A673 (cell line): Measurements from ENCODE around the gene TMEM163. TPM values are rescaled to one million over a fixed set of nuclear protein-coding genes. Genes with fewer than 3 reads are reported as not detected.

Source experiments
- BruUV-seq: library from RNA; stranded (reverse); fragments of 400-500 nt; replicated peaks from 2 replicates; lab custom pipeline; 2021; lab: Mats Ljungman, UMichigan
- CTCF ChIA-PET: fragments of 300-600 bp; sonication (Branson Sonifier 250); formaldehyde crosslinking; loops from one replicate; lab custom pipeline; 2022; ENCODE audit warnings: antibody characterized with exemption; lab: Charles Lee
- POLR2A ChIA-PET: fragments of 300-600 bp; sonication (Branson Sonifier 250); formaldehyde crosslinking; loops from one replicate; lab custom pipeline; 2022; ENCODE audit warnings: antibody characterized with exemption; ENCODE audit not compliant: low non-redundant PET; lab: Charles Lee
- DNase-seq: peaks from one replicate; pipeline ENCODE4 v3.0.0-alpha.2; 2015; ENCODE audit warnings: low spot score
- H3K27ac ChIP-seq: fragments of 200-600 bp; sonication (generic); 2 replicates; pipeline ENCODE4 v1.5.1; 2016; ENCODE audit warnings: mixed run types, low read depth, mild to moderate bottlenecking, mixed read lengths, antibody characterized with exemption, low read length; ENCODE audit not compliant: poor library complexity, severe bottlenecking
- H3K27me3 ChIP-seq: fragments of 200-600 bp; sonication (generic); replicated peaks from 2 replicates; pipeline ENCODE4 v1.6.1; 2017; ENCODE audit warnings: mixed run types, low read depth, mild to moderate bottlenecking, mixed read lengths, antibody characterized with exemption, low read length; ENCODE audit not compliant: insufficient read depth, poor library complexity
- H3K36me3 ChIP-seq: fragments of 200-600 bp; sonication (generic); 2 replicates; pipeline ENCODE4 v1.6.1; 2016; ENCODE audit warnings: mixed run types, mild to moderate bottlenecking, mixed read lengths, antibody characterized with exemption, low read length; ENCODE audit not compliant: insufficient read depth, poor library complexity, severe bottlenecking
- H3K4me1 ChIP-seq: fragments of 200-600 bp; sonication (generic); 2 replicates; pipeline ENCODE4 v1.6.1; 2017; ENCODE audit warnings: mixed run types, mild to moderate bottlenecking, mixed read lengths, antibody characterized with exemption, low read length; ENCODE audit not compliant: insufficient read depth, poor library complexity, severe bottlenecking
- H3K4me3 ChIP-seq: fragments of 200-600 bp; sonication (generic); 2 replicates; pipeline ENCODE4 v1.5.1; 2016; ENCODE audit warnings: low read depth, mixed run types, mild to moderate bottlenecking, mixed read lengths, low read length; ENCODE audit not compliant: poor library complexity, severe bottlenecking
- H3K9me3 ChIP-seq: fragments of 200-600 bp; sonication (generic); 2 replicates; pipeline ENCODE4 v1.6.1; 2016; ENCODE audit warnings: mixed run types, low read depth, mild to moderate bottlenecking, mixed read lengths, antibody characterized with exemption, low read length; ENCODE audit not compliant: poor library complexity, severe bottlenecking
- EZH2 ChIP-seq: fragments of 200-600 bp; sonication (generic); IDR thresholded peaks from 2 replicates; pipeline ENCODE4 v1.6.1; 2017; ENCODE audit warnings: borderline replicate concordance, low read depth, mild to moderate bottlenecking, mixed read lengths, antibody characterized with exemption, low read length; ENCODE audit not compliant: poor library complexity, severe bottlenecking
- intact Hi-C: fragments of 100-400 bp; cut with micrococcal nuclease; formaldehyde crosslinking; loops from one replicate; pipeline ENCODE4 v1.10.0; 2022; ENCODE audit not compliant: unreplicated experiment
- total RNA-seq: library from RNA; stranded (reverse); gene quantifications from 2 replicates; pipeline ENCODE4 v1.2.3, GENCODE V29; 2021
- TF ChIP-seq, protein P1 (sequence below): fragments of 300-800, 200-600 bp; sonication (generic); conservative IDR thresholded peaks from 2 replicates; pipeline ENCODE4 v1.5.1; 2017; ENCODE audit warnings: low read depth, mild to moderate bottlenecking, antibody characterized with exemption, low read length, moderate library complexity, mixed read lengths

TMEM163 gene
- total RNA-seq, 1 experiment from 2014 or later, result not detected

DNA sequence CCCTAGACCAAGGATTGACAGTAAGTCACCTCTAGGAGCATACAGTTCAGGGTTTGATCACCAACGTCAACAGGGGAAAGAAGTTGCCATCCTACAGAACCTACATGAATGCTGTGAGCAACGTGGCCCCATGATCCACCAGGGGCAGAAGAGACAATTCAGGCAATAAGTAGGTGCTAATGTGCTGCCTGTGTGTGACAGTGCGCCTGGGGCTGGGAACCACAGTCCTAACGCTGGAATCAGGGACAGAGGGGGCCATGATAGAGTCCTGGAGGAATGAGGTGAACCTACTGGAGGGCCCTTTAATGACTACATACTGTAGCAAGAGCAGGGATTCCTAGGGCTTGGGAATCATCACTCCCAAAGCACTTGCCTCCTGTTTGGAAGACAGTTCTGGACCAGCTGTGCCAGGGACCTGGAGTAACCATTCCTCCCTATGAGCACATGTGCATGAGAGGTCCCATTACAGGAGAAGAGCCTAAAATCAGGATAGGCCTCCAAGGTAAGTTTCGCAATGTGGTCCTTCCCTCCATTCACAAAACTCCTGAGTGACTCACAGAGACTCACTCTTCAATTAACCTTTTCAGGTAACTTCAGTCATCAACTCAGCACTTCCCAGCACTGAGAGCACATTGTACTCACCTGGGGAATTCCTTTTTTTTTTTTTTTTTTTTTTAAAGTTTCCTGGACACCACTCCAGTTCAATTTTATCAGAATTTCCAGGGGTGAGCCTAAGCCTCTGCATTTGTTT, 214.0 kb downstream of the TMEM163 start:
- BruUV-seq, result no TSS peak
- H3K36me3 ChIP-seq, result no peaks in the 10 kb centered on the region
- H3K27me3 ChIP-seq, result peaks cover 16% of the 10 kb centered on the region
- DNase-seq, result no peak
- no peak overlapping the region for H3K4me3 ChIP-seq
- TF ChIP-seq, protein P1, sequence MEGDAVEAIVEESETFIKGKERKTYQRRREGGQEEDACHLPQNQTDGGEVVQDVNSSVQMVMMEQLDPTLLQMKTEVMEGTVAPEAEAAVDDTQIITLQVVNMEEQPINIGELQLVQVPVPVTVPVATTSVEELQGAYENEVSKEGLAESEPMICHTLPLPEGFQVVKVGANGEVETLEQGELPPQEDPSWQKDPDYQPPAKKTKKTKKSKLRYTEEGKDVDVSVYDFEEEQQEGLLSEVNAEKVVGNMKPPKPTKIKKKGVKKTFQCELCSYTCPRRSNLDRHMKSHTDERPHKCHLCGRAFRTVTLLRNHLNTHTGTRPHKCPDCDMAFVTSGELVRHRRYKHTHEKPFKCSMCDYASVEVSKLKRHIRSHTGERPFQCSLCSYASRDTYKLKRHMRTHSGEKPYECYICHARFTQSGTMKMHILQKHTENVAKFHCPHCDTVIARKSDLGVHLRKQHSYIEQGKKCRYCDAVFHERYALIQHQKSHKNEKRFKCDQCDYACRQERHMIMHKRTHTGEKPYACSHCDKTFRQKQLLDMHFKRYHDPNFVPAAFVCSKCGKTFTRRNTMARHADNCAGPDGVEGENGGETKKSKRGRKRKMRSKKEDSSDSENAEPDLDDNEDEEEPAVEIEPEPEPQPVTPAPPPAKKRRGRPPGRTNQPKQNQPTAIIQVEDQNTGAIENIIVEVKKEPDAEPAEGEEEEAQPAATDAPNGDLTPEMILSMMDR, result no peak
- TF ChIP-seq EZH2, result no peak
- no peaks in the 10 kb centered on the region for H3K9me3 ChIP-seq
- no peaks in the 10 kb centered on the region for H3K4me1 ChIP-seq
- intact Hi-C loops, result no loop called here
- POLR2A ChIA-PET, result no interaction called here
- CTCF ChIA-PET, result no interaction called here
- H3K27ac ChIP-seq, result no peak overlapping the region

DNA sequence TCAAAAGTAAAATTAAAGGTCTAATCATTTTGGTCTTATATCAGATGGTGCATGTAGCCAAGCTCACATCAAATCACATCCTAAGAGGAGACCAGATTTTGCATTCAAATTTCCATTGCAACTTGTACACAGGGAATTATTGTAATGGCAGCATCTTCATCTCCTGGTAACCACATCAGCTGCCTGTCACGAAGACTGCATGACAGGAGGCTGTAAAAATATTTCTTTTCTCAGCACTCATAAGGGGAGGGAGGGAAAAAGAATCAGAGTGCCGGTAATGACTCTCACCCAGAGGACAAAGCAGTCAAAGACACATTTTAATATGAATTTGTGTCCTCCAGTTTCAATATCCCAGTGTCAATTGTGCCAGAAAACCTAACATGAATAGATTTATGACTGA, 216.7 kb downstream of the TMEM163 start:
- Histone ChIP-seq H3K36me3 (no peaks in the 10 kb centered on the region), H3K4me1 (no peaks in the 10 kb centered on the region), H3K27ac (no peak overlapping the region), H3K9me3 (no peaks in the 10 kb centered on the region), H3K27me3 (peaks cover 11% of the 10 kb centered on the region), H3K4me3 (no peak overlapping the region)
- DNase-seq, result no peak
- ChIA-PET CTCF (no interaction called here), POLR2A (no interaction called here)
- intact Hi-C loops, result no loop called here
- TF ChIP-seq, protein P1, result no peak
- no peak for TF ChIP-seq EZH2
- BruUV-seq, result no TSS peak

DNA sequence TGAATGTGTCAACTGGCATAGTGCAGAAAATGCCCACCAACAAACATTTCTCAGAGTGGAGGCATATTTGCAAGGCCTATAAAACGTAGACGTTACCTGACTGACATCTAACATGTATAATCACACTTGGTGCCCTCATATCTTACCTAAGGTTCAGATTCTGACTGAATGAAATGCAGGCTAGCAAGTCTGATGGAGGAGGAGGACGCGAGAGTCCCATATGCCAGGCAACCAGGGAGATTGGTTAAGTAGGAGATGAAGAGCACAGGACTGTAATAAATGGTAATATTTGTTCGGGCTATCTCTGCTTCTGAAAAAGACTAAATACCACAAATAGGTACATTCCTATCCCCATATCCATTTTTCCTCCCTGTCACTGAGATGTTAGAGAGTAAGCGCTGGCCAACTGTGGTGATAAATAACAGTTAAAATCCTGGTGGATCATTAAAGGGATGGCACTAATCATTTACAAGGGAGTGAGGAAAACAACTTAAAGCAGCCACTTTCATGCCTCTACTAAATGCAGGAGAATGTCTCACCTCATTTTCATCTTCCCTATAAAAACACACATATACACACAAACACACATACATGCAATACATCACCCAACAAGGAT, 217.2 kb downstream of the TMEM163 start:
- Histone ChIP-seq H3K27ac (no peak overlapping the region), H3K9me3 (no peaks in the 10 kb centered on the region), H3K36me3 (no peaks in the 10 kb centered on the region), H3K27me3 (peaks cover 11% of the 10 kb centered on the region), H3K4me1 (no peaks in the 10 kb centered on the region), H3K4me3 (no peak overlapping the region)
- POLR2A ChIA-PET, result no interaction called here
- no peak for TF ChIP-seq EZH2
- TF ChIP-seq, protein P1, result no peak
- no peak for DNase-seq
- BruUV-seq, result no TSS peak
- CTCF ChIA-PET, result no interaction called here
- intact Hi-C loops, result no loop called here
